AG09309 (cell line): ENCODE measurements around the gene M1AP.

Experiments used
- DNase-seq: peaks from one replicate; pipeline ENCODE4 v3.0.0-alpha.2; 2010; ENCODE audit warnings: low read depth
- H3K4me3 ChIP-seq: 2 replicates; pipeline ENCODE4 v1.5.1; 2011; ENCODE audit warnings: mild to moderate bottlenecking, low read depth, low read length, moderate library complexity; ENCODE audit not compliant: control insufficient read depth
- CTCF ChIP-seq: IDR thresholded peaks from 2 replicates; pipeline ENCODE4 v1.5.1; 2011; ENCODE audit warnings: mild to moderate bottlenecking, low read depth, low read length, inconsistent platforms; ENCODE audit not compliant: insufficient read depth, control insufficient read depth; ENCODE audit errors: missing control alignments

Gene M1AP

GRCh38 chr2:74581463-74581862 lies 66.7 kb downstream of the M1AP start:
- no peak overlapping the region for H3K4me3 ChIP-seq
- no peak for TF ChIP-seq CTCF
- no peak for DNase-seq

GRCh38 chr2:74578408-74578807 lies 69.7 kb downstream of the M1AP start:
- TF ChIP-seq CTCF, result no peak
- no peak overlapping the region for H3K4me3 ChIP-seq
- no peak for DNase-seq

GRCh38 chr2:74577448-74577847 lies 70.7 kb downstream of the M1AP start:
- TF ChIP-seq CTCF, result no peak
- no peak overlapping the region for H3K4me3 ChIP-seq

GRCh38 chr2:74576863-74577229 lies 71.3 kb downstream of the M1AP start:
- DNase-seq, result peak; percentile 87
- peak; percentile 46 for TF ChIP-seq CTCF
- no peak overlapping the region for H3K4me3 ChIP-seq

More at GRCh38 chr2:74577448-74577847, 70.7 kb downstream of the M1AP start:
- DNase-seq, result no peak

- no peak for DNase-seq
- no peak overlapping the region for H3K4me3 ChIP-seq
- no peak for TF ChIP-seq CTCF
Observed at GRCh38 chr2:74576211-74576862, 71.8 kb downstream of the M1AP start.

- no peak overlapping the region for H3K4me3 ChIP-seq
- TF ChIP-seq CTCF, result no peak
- no peak for DNase-seq
Observed at GRCh38 chr2:74575320-74575719, 72.8 kb downstream of the M1AP start.

- DNase-seq, result no peak
- H3K4me3 ChIP-seq, result no peak overlapping the region
- no peak for TF ChIP-seq CTCF
Observed at GRCh38 chr2:74573747-74574562, 74.2 kb downstream of the M1AP start.
